ENCODE data around the gene ENHO.

ENHO gene

DNA sequence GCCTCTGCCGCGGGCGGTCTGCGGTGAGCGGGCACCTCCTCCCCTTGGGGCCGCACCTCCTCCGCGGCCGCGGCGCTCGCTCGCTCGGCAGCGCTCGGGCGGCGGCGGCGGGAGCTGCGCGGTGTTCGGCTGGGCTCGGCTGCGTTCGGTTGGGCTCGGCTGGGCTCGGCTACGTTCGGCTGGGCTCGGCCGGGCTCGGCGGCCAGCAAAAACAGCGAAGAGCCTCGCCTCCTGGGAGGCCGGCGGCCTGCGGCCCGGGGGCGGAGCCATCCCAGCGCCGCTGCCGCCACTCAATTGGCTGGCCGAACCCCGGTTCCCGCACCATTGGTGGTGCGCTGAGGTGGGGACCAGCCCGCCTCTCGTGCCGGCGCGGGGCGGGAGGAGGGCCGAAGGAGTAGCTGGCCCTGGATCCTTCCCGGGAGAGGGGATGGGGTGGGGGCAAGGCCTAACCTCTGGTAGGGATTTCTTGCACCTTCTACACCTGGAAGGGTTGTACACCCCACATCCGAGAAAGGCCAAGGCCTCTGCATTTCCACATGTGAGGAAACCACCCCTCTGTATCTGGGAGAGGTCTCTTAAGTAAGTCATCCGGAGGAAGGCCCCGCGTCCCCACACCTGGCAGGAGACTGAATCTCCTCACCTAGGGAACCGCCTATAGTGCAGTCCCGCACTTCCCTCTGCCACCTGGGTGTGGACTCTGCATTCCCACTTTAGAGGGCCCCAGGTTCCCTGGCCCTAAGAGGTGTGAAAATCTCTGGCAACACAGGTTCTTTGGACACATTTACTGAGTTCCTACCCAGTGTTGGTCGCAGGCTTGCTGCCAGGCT is at the start of gene ENHO:
TSS of gene ENHO (minus strand) at position 20 of the 827 bp plus-strand sequence. CDS start 1,295 bp downstream, outside the sequence.
- DNase-seq = no peak

GRCh38 chr9:34572092-34572491 is 49.3 kb upstream of the ENHO start:
- DNase-seq = no peak

- DNase-seq = no peak
Measured at GRCh38 chr9:34571481-34571810, 48.7 kb upstream of the ENHO start.

GRCh38 chr9:34570809-34571480 is 48.2 kb upstream of the ENHO start:
- DNase-seq = no peak

DNA sequence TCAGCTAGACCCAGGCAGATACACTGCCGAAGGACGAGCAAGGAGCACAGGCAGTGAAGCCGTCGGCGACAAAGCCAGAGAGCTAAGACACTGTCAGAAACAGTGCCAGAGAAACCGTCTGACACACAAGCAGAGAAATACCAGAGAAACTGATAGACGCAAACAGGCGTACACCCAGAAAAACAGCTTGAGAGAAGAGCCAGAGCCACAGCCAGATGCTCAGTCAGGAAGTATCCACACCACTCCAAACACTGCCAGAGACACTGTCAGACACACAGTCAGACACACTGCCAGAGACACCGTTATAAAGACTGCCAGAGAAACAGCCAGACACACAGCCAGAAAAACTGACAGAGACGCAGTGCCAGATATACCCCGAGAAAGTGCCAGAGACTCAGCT is 47.6 kb upstream of the ENHO start:
- DNase-seq = no peak

DNA sequence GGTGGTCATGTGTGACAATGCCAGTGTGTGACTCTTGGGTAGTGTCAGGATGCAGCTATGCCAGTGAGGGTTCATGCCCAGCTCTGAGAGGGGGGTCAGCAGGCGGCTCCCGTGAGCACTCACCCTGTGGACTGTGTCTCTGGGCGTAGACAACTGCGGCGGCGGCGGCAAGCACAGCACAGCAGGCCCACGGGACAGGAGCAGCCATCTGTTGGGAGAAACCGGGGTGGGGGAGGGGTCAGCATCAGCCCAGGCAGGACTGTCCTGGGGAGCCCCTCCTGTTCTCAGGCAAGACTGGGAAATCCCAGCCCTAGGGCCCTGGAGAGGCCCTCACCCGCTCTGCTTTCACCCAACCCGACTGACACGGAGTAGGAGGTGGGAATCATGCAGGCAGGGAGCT is 46.0 kb upstream of the ENHO start:
- no peak for DNase-seq

- no peak for DNase-seq
Measured at GRCh38 chr9:34568133-34568532, 45.3 kb upstream of the ENHO start.

DNA sequence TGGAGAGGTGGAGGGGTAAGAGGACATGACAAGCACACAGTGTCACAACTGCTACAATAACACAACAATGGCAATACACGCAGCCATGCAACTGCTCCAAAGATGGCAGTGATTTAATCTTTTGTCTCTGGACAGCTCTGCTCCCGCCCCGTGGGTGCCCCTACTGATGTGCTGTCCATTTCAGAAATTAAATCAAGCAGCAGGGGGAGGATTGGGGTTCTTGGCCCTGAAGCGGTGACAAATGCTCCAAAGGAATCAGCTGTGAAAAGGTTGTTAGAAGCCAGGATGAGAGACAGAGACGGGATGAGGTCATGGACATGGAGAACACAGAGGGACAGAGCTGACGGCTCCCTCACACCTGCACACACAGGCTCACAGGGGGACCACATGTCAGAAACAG is 44.2 kb upstream of the ENHO start:
- no peak for DNase-seq

- DNase-seq = no peak
Measured at GRCh38 chr9:34566322-34566721, 43.5 kb upstream of the ENHO start.

GRCh38 chr9:34565856-34566255 is 43.1 kb upstream of the ENHO start:
- DNase-seq = no peak

DNA sequence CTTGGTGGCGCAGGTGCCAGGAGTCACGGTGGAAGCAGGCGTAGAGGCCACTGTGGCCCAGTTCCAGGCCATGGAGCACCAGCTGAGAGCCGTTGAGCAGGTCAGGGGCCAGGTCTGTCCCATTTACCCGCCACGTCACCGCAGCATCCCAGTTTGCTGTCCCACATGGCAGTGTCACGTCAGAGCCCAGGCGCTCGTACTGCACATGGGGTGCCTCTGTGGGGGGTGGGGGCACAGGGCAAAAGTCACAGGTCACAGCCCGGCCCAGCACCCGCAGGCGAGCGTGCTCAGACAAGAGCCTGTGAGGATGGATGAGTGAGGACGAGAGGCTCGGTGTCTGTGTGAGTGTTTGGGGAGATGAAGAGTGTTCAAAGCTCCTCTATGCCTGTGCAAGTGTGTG is 41.8 kb upstream of the ENHO start:
- no peak for DNase-seq

- no peak for DNase-seq
Measured at GRCh38 chr9:34563262-34563661, 40.5 kb upstream of the ENHO start.

GRCh38 chr9:34562135-34562745 is 39.5 kb upstream of the ENHO start:
- no peak for DNase-seq

- DNase-seq = no peak
Measured at GRCh38 chr9:34560599-34561214, 37.9 kb upstream of the ENHO start.

GRCh38 chr9:34559624-34560455 is 37.0 kb upstream of the ENHO start:
- DNase-seq = no peak

- no peak for DNase-seq
Measured at GRCh38 chr9:34558919-34559623, 36.3 kb upstream of the ENHO start.

GRCh38 chr9:34558364-34558763 is 35.6 kb upstream of the ENHO start:
- DNase-seq = no peak

GRCh38 chr9:34557426-34558321 is 34.9 kb upstream of the ENHO start:
- DNase-seq = no peak

DNA sequence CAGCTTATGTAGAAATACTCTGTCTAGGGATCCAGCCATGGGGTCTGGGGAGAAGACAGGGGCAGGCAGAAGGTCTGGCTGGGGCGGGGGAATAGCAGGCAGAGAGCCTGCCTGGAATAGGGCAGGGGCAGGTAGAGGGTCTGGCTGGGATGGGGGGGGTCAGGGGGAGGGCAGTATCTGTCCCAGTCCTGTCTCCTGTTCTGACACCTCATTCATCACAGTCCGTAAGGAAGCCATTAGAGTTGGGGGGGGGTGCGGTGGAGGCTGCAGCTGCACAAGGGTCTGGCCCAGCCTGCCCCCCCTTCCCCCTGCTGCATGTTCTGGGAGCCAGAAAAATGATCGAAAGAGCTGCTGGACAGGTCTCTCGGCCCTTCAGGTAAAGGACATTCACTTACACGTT is 34.2 kb upstream of the ENHO start:
- no peak for DNase-seq

- no peak for DNase-seq
Measured at GRCh38 chr9:34555936-34556525, 33.2 kb upstream of the ENHO start.

DNA sequence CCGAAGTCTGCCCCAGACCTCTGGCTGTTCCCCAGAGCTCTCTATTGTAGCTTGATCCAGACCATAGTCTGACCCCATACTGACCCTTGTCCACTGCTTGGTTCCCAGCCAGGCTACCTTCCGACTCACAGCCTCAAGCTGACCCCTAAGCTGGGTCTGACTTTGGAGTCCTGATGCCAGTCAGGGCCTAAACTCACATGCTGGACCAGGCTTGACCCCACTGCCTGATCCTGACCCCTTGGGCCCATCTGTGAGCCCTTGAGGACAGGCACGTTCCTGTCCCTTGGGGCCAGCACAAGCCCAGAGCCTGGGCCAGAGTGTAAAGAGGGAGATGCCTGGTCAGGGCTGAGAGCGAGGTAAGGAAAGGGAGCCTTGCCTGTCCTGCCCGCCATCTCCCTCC is 32.7 kb upstream of the ENHO start:
- no peak for DNase-seq
